ENCODE data around the gene FTCD.
"Not testable (repeated sequence)": the region's sequence is repeated elsewhere in the genome, so short reads cannot be mapped to it uniquely, and the experiment has no call there.

FTCD gene, protein sequence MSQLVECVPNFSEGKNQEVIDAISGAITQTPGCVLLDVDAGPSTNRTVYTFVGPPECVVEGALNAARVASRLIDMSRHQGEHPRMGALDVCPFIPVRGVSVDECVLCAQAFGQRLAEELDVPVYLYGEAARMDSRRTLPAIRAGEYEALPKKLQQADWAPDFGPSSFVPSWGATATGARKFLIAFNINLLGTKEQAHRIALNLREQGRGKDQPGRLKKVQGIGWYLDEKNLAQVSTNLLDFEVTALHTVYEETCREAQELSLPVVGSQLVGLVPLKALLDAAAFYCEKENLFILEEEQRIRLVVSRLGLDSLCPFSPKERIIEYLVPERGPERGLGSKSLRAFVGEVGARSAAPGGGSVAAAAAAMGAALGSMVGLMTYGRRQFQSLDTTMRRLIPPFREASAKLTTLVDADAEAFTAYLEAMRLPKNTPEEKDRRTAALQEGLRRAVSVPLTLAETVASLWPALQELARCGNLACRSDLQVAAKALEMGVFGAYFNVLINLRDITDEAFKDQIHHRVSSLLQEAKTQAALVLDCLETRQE

GRCh38 chr21:46155514-46156377 lies at the start of gene FTCD:
Gene FTCD, minus strand, starts transcription at chr21:46155579. Its CDS starts 56 bp downstream, at chr21:46155523.
- no peak for DNase-seq

GRCh38 chr21:46205166-46205565 lies 49.8 kb upstream of the FTCD start:
- DNase-seq: no peak

GRCh38 chr21:46203203-46203600 lies 47.8 kb upstream of the FTCD start:
- no peak for DNase-seq

DNA sequence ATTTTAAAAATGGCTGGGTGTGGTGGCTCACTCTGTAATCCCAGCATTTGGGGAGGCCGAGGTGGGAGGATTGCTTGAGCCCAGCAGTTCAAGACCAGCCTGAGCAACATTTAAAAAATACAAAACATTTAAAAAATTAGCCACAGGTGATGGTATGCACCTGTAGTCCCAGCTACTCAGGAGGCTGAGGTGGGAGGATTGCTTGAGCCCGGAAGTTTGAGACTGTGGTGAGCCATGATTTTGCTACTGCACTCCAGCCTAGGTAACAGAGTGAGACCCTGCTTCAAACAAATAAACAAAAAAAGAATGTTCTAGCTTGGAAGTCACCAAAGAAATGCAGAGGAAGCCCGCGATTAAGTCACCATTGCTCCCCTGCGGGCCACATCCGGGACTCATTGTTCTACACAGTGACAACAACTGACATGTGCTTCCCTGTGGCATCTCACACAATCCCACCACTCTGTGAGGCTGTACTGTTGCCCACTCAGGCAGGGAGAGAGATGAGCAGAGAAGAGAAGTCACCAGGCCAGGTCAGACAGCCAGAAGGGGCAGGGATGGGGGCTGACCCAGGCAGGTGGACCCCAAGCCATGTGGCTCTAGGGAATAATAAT lies 47.3 kb upstream of the FTCD start:
- no peak for DNase-seq

DNA sequence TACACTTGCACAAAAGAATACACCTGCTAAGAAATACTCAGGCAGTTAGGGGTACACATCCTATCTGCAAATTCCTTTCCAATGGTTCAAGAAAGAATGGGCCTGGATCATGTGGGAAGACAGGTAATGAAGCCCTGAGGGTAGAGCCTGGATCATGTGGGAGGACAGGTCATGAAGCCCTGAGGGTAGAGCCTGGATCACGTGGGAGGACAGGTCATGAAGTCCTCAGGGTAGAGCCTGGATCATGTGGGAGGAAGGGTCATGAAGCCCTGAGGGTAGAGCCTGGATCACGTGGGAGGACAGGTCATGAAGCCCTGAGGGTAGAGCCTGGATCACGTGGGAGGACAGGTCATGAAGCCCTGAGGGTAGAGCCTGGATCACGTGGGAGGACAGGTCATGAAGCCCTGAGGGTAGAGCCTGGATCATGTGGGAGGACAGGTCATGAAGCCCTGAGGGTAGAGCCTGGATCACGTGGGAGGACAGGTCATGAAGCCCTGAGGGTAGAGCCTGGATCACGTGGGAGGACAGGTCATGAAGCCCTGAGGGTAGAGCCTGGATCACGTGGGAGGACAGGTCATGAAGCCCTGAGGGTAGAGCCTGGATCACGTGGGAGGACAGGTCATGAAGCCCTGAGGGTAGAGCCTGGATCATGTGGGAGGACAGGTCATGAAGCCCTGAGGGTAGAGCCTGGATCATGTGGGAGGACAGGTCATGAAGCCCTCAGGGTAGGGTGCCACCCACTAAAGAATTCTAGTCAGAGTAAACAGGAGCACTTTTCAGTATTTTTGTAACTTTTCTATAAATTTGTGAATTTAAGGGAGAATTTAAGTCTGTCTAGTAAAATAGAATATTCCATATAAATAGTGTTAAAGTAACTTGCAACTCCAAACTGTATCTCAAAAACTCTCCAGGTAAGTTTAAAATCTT lies 45.8 kb upstream of the FTCD start:
- DNase-seq: not testable (repeated sequence)

DNA sequence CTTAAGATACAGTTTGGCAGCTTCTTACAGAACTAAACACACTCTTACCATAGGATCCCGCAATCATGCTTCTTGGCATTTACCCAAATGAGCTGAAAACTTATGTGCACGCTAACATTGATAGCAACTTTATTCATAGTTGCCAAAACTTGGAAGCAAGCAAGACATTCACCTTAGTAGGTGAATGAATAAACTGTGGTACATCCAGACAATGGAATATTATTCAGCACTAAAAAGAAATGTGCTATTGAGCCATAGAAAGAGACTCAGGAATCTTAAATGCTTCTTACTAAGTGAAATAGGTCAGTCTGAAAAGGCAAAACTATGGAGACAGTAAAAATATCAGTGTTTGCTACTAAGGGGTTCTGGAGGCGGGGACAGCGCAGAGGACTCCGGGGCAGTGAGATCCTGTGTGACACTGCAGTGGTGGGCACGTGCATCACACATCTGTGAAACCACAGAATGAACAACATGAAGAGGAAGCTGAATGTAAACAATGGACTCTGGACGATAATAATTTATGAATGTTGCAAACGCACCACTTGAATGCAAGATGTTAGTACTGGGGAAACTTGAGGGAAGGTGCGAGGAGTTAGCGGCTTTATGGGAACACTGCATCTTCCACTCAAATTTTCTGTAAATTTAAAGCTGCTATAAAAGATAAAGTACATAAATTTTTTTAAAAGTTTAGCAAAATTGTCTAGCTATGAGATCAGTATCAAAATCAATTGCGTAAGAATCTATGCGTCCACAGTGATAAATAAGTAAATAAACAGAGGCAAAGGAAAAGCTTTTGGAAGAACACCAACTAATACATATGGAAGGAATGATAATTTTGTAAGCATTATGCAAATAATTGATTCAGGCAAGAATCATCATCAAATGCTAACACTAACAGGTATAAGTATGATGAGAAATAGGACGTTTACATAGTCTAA lies 44.3 kb upstream of the FTCD start:
- DNase-seq: no peak

- no peak for DNase-seq
These were observed 41.4 kb upstream of the FTCD start for GRCh38 chr21:46196733-46197132.

DNA sequence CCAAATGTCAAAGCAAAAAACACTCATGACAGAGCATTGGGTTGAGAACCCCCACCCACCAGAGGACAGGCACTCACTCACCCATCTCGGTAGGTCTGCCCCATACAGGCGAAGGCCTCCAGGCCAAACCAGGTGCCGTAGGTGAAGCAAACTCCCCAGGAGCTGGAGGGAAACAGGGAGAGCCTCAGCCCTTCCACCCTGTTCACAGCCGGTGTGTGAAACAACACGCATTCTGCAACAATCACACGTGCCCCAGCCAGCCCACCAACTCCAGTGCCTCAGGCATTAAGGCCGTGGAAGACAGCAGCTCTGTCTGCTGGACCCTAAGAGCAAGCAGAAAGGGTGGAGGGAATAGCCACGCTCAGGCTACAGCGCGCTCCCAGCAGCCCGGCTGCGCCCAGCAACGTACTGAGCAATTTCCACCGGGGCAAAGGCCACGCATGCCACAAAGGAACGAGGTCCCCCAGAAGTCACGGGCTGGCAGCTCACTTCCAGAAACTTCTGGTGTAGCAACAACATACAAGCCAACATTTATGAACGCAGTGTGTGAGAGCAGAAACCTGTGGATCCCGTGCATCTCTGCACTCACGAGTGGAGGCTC lies 40.3 kb upstream of the FTCD start:
- no peak for DNase-seq

DNA sequence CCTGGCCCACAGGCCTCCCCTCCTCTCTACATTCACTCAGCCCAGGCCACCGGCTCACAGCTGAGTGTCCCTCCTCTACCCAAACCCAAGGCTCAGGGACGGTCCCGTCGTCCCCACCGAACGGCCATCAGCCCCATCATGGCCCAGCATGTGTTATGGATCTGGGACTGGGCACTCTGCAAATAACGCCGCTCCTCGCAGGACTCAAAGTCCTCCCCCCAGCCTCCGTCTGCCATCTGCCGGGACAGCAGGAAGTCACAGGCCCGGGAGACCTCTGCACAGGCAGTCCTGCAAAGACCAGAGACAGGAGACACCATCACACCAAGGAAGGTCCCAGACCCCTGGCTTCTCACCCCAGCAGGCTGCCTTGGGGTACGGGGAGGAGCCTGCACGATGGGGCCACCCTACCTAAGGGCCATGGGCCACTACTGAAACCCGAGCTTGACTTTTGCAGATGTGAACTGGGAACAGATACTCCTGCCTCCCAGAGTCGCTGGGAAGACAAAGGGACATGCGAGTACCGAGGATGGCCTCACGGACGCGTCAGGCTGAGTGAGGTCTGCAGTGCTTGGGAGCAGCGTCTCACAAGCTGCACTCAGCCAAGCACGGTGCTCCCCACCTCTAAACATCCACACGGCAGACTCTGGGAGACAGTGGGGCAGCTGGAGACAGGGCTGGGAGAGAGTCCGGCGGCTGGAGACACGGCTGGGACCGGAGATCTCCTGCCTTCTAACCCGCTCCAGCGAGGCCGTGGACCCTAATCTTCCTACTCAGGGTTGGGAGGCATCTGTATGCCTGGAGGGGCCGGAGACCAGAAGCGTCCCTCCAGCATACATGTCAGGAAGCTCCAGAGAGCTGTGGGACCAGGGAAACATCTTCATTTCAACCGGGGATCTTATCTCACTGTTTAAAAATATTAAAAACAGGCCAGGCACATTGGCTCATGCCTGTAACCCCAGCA lies 39.3 kb upstream of the FTCD start:
- no peak for DNase-seq

- DNase-seq: no peak
These were observed 38.5 kb upstream of the FTCD start for GRCh38 chr21:46193829-46194373.

DNA sequence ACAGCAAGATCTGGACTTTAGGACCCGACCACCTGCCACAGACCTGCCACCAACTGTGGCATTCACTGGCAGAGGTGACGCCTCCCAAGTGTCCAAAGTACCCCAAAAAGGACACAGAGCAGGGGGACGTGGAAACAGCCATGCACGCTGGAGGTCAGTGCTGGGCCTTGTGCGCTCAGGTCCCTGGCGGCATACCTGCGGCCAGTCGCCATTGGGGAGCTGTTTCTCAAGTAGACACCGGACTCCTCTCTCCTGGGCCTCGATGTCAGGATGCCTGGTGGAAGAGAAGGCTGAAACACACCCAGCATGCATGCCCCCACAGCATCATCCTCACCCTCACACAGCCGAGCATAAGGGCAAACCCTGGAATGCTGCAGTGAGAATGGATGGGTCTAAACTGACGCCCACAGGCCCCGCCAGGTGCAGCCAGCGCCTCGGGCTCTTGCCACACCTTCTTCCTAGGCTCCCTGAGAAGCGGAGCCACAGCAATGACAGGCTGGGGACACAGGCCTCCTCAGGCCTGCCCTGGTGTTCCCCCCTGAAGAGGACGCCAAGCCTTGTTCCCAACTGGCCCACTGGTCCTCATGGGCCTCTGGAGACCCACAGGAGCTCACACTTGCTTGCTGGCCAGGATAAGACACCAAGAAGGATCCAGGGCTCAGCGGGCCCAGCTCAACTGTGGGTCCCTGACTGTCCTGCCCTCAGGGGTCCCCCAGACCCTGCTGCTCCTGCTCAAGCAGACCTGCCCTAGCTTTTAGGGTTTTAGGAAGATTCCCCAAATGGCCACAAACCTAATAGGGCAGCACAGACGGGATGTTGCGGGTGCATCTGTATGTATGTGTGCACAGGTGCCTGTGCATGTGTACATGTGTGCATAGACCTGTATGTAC lies 36.6 kb upstream of the FTCD start:
- no peak for DNase-seq

DNA sequence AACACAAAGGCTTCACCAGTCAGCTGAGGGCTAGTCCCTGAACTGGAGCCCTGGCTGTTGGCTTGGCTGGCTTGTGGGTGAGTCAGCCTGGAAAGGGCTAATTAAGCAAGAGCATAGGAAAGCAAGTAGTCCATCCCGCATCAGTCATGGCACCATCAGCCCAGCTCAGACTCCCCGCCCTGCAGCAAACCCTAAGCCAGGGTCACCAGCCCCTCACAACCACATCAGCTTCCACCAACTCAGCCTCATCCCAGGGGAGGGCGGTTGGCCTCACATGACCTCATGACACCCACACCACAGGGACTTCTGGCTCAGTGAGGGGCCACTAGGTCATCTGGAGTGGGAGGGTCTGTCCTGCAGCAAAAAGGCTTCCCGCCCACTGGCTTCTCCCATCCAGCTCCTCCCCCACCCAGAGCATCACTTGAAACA lies 35.9 kb upstream of the FTCD start:
- no peak for DNase-seq

DNA sequence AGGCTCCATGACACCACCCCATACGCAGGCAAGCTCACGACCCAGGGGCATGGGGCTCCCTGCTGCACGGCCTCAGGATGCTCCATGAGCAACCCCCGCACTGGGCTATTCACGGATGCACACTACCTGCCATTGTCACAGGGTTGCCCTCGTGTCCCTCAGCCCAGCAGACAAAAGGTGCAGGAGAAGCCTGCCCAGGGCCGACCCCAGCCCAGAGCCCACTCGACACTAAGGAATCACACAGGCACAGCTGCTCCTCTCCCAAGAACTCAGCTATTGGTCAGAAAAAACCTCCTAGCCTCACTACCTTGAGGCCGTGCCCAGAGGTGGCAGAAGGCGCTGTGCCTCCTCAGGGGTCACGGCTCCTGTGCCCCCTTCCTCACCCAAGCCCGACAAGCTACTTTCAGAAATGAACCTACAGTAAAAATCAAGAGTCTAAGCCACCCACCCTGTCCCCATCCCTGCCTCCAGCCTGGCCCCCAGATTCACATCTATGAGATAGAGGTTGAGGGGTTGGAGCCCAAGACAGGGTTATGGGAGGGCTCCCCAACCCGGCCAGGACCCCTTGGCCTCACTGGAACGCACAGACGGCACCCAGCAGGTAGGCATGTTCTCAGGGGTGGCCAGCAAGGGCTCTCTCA lies 35.2 kb upstream of the FTCD start:
- DNase-seq: no peak

DNA sequence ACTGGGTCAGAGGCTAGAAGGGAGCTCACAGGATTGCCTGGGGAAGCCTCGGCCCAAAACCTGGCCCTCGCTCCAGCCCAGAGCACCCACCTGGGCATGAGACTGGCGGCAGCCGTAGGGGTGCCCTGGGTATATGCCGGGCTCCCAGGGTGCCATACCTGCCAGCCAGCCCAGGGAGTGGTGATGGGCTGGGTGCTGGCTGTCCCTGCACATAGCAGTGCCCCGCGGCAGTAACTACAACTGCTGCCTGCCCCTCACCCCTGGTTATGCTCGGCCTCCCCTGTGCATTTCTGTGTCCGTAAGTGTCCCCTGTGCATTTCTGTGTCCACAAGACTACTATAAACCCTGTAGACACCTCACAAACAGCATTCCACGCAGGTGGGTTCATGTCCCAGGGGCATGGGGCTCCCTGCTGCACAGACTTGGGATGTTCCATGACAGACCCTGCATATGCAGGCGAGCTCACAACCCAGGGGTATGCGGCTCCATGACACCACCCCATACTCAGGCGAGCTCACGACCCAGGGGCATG lies 34.6 kb upstream of the FTCD start:
- no peak for DNase-seq

DNA sequence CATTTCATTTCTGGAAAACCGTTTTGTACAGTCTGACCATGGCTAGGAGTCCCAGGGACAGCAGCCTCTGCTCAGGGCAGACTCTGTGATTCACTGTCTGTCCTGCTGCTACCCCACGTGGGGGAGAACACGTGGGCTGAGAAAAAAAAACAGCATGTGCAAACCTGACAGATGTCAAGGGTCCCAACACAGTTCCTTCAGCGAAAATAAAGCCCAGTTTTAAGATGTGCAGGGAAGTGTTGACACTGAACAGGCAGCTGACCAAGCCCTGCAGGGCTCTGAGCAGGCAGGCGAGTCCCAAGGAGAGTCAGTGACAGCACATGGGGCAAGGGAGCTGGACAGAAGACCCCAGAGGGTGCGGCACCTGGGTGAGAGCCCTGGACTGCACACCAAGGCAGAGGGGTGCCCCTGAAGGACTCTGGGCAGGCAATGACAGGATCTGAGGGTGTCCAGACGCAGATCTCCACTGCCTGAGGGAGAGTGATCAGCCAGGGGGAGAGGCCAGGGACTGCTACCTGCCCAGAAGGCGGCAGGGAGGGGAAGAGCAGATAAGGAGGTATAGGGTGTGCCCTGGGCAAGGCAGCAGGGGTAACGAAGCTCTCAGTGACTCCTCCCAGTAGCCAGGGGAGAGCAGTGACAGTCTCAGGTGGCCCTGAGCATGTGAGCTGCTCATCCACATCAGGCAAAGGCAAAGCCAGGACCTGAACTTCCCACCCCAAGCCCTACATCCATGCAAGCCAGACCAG lies 34.0 kb upstream of the FTCD start:
- DNase-seq: no peak
